Thyroid gland (tissue), 4 donors: ENCODE data around the gene SCAMP1.

Experiments
- POLR2A ChIP-seq, 2 donors: fragments of 450-650 bp; IDR thresholded peaks; one replicate each; pipeline ENCODE4 v1.6.1; 2017; ENCODE audit warnings: antibody characterized with exemption in 2 of 2, mild to moderate bottlenecking in 2 of 2, moderate library complexity in 1 of 2
- TF ChIP-seq, protein P1 (sequence below), 6 experiments: fragments of 200-600 bp in 3 of 6; fragments of 450-650 bp in 3 of 6; sonication (generic) in 3 of 6; IDR thresholded peaks; one replicate each; pipeline ENCODE4 v1.5.1; 2016 to 2019; ENCODE audit warnings: antibody characterized with exemption in 6 of 6, mild to moderate bottlenecking in 2 of 6, inconsistent platforms in 1 of 6, moderate library complexity in 1 of 6

DNA sequence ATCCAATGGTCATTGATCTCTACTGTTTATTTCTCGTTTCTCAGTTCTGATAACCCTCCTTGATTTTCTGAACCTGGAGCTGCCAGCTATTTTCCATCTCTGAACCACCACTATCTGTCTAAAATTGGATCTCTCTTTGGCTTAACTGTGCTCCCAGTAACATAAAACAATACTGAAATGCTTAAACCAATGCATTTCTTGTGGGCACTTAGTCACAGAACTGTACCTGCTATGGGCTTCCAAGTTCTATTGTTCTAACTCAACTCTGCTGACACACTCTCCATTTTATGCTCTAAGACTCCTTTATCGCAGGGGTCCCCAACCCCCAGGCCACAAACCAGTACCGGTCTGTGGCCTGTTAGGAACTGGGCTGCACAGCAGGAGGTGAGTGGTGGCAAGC lies 167.5 kb downstream of the SCAMP1 start:
- TF ChIP-seq, protein P1, sequence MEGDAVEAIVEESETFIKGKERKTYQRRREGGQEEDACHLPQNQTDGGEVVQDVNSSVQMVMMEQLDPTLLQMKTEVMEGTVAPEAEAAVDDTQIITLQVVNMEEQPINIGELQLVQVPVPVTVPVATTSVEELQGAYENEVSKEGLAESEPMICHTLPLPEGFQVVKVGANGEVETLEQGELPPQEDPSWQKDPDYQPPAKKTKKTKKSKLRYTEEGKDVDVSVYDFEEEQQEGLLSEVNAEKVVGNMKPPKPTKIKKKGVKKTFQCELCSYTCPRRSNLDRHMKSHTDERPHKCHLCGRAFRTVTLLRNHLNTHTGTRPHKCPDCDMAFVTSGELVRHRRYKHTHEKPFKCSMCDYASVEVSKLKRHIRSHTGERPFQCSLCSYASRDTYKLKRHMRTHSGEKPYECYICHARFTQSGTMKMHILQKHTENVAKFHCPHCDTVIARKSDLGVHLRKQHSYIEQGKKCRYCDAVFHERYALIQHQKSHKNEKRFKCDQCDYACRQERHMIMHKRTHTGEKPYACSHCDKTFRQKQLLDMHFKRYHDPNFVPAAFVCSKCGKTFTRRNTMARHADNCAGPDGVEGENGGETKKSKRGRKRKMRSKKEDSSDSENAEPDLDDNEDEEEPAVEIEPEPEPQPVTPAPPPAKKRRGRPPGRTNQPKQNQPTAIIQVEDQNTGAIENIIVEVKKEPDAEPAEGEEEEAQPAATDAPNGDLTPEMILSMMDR (IDR thresholded peaks at IDR 0.05), result no peak
- no peak for TF ChIP-seq POLR2A (IDR thresholded peaks at IDR 0.05)
